Cardiac fibroblast (primary cell): Measurements from ENCODE around the gene PPCDC.

Source experiments
- DNase-seq, 2 donors: peaks; one replicate each; pipeline versions ENCODE4 v3.0.0 to v3.0.0-alpha.2; 2010; ENCODE audit warnings: low read depth in 2 of 2
- H3K4me3 ChIP-seq, 2 donors: replicated peaks in 1 of 2; 1 replicate in 1 of 2; 2 replicates in 1 of 2; pipeline ENCODE4 v1.5.1; 2011; ENCODE audit warnings: low read depth in 2 of 2, low read length in 2 of 2, mild to moderate bottlenecking in 2 of 2, moderate library complexity in 1 of 2
- CTCF ChIP-seq: IDR thresholded peaks from one replicate; pipeline ENCODE4 v1.5.1; 2011; ENCODE audit warnings: low read depth, mild to moderate bottlenecking, low read length, inconsistent platforms

Gene PPCDC

GRCh38 chr15:75098404-75098803, 75.0 kb downstream of the PPCDC start:
- DNase-seq: no peak
- H3K4me3 ChIP-seq: no peak overlapping the region
- no peak for TF ChIP-seq CTCF
